ENCODE results near the gene NAALADL2. TPM values are rescaled to one million over a fixed set of nuclear protein-coding genes. Genes with fewer than 3 reads are reported as not detected.

NAALADL2 gene
- total and polyA plus RNA-seq, 2 donors (not counting 3 experiments of a cell fraction or from before 2014, with no cell fraction given), result 1.1 to 4.0 TPM

GRCh38 chr3:175836617-175837016, 977.5 kb downstream of the NAALADL2 start:
- Histone ChIP-seq H3K27ac (ENCODE audit: insufficient read depth, low read depth, low read length) (no peak overlapping the region), H3K27me3 (ENCODE audit: control insufficient read depth in 2 of 2, insufficient read depth in 2 of 2, low read length in 2 of 2) (no peaks in the 10 kb centered on the region), H3K4me1 (ENCODE audit: control insufficient read depth, extremely low read depth, insufficient read depth, low read length) (no peaks in the 10 kb centered on the region), H3K9ac (replicated peaks; ENCODE audit: extremely low read depth, insufficient read depth, low read length) (no peak overlapping the region), H3K9me1 (replicated peaks; ENCODE audit: control insufficient read depth, extremely low read depth, insufficient read depth, low read length) (no peaks in the 10 kb centered on the region), H3K4me3 (replicated peaks in 1 of 3; ENCODE audit: insufficient read depth in 1 of 3, low read depth in 1 of 3, low read length in 3 of 3) (no peak overlapping the region), H2AFZ (ENCODE audit: low read depth, low read length) (no peak overlapping the region), H3K4me2 (ENCODE audit: insufficient read depth, low read length) (no peak overlapping the region), H3K9me3 (replicated peaks; ENCODE audit: control insufficient read depth, insufficient read depth, low read length) (no peaks in the 10 kb centered on the region), H4K20me1 (replicated peaks; ENCODE audit: control insufficient read depth, extremely low read depth, insufficient read depth, low read length) (no peaks in the 10 kb centered on the region), H3K79me2 (ENCODE audit: control insufficient read depth, insufficient read depth, low read length) (no peaks in the 10 kb centered on the region), H3K36me3 (ENCODE audit: control insufficient read depth in 2 of 2, extremely low read depth in 1 of 2, insufficient read depth in 2 of 2, low read length in 2 of 2) (no peaks in the 10 kb centered on the region)
- intact Hi-C loops (cut with micrococcal nuclease) (no loop called here), dilution Hi-C loops (cut with MboI; ENCODE audit: extremely low pct_ligation_motif_present, low sequenced_read_pairs) (no loop called here)
- FAIRE-seq (no peak), DNase-seq (ENCODE audit: low read depth, low spot score) (no peak)
- CTCF ChIA-PET, result no interaction called here
- POLR2A ChIA-PET, result no interaction called here
- BruUV-seq (replicated peaks), result no TSS peak
- TF ChIP-seq POLR2AphosphoS5 (IDR thresholded peaks at IDR 0.05; ENCODE audit: insufficient read depth, low read depth, low read length) (no peak), POLR2A (IDR thresholded peaks at IDR 0.05; ENCODE audit: low read depth, low read length) (no peak), GATA2 (IDR thresholded peaks at IDR 0.05; ENCODE audit: insufficient read depth, insufficient read length, low read depth, low read length) (no peak), JUN (IDR thresholded peaks at IDR 0.05; ENCODE audit: borderline replicate concordance, insufficient read depth, insufficient read length, low read depth) (no peak), MYC (IDR thresholded peaks at IDR 0.05; ENCODE audit: low read depth, low read length) (no peak), EZH2 (IDR thresholded peaks at IDR 0.05; ENCODE audit: borderline replicate concordance, low read depth, low read length, severe bottlenecking) (no peak), FOS (IDR thresholded peaks at IDR 0.05; ENCODE audit: borderline replicate concordance, insufficient read depth, low read length) (no peak), CTCF (IDR thresholded peaks at IDR 0.05; ENCODE audit: extremely low read depth in 1 of 2, insufficient read depth in 1 of 2, low read depth in 1 of 2, low read length in 2 of 2) (no peak), MAX (IDR thresholded peaks at IDR 0.05; ENCODE audit: insufficient read depth, insufficient read length) (no peak)

All from endothelial cell of umbilical vein (primary cell).